Cardiac fibroblast (primary cell): ENCODE measurements around the gene RSAD1.

Source experiments
- DNase-seq, 2 donors: peaks; one replicate each; pipeline versions ENCODE4 v3.0.0 to v3.0.0-alpha.2; 2010; ENCODE audit warnings: low read depth in 2 of 2
- H3K4me3 ChIP-seq, 2 donors: replicated peaks in 1 of 2; 1 replicate in 1 of 2; 2 replicates in 1 of 2; pipeline ENCODE4 v1.5.1; 2011; ENCODE audit warnings: low read depth in 2 of 2, low read length in 2 of 2, mild to moderate bottlenecking in 2 of 2, moderate library complexity in 1 of 2
- TF ChIP-seq, protein P1 (sequence below): IDR thresholded peaks from one replicate; pipeline ENCODE4 v1.5.1; 2011; ENCODE audit warnings: low read depth, mild to moderate bottlenecking, low read length, inconsistent platforms

Gene RSAD1

DNA sequence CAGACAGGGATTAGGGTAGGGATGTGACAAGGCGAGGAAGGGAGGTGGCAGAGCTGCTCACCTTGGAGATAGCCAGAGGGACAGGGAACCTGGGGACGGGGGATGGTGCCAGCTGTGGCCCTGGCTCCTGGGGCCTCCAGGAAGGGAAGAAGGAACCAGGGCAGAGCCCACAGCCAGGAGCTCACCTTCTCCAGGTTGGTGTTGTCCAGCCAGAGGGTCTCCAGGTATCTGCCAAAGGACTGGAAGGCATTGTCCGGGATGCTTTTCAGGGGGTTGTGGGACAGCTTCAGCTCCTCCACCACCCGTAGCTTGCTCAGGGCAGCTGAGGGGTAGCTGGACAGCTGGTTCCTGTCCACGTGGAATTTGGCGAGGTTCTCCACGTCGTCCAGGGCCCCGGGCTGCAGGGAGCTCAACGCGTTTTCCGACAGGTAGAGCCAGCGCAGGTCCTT is 10.8 kb upstream of the RSAD1 start:
- no peak overlapping the region for H3K4me3 ChIP-seq
- no peak for DNase-seq
- TF ChIP-seq, protein P1, sequence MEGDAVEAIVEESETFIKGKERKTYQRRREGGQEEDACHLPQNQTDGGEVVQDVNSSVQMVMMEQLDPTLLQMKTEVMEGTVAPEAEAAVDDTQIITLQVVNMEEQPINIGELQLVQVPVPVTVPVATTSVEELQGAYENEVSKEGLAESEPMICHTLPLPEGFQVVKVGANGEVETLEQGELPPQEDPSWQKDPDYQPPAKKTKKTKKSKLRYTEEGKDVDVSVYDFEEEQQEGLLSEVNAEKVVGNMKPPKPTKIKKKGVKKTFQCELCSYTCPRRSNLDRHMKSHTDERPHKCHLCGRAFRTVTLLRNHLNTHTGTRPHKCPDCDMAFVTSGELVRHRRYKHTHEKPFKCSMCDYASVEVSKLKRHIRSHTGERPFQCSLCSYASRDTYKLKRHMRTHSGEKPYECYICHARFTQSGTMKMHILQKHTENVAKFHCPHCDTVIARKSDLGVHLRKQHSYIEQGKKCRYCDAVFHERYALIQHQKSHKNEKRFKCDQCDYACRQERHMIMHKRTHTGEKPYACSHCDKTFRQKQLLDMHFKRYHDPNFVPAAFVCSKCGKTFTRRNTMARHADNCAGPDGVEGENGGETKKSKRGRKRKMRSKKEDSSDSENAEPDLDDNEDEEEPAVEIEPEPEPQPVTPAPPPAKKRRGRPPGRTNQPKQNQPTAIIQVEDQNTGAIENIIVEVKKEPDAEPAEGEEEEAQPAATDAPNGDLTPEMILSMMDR = no peak

DNA sequence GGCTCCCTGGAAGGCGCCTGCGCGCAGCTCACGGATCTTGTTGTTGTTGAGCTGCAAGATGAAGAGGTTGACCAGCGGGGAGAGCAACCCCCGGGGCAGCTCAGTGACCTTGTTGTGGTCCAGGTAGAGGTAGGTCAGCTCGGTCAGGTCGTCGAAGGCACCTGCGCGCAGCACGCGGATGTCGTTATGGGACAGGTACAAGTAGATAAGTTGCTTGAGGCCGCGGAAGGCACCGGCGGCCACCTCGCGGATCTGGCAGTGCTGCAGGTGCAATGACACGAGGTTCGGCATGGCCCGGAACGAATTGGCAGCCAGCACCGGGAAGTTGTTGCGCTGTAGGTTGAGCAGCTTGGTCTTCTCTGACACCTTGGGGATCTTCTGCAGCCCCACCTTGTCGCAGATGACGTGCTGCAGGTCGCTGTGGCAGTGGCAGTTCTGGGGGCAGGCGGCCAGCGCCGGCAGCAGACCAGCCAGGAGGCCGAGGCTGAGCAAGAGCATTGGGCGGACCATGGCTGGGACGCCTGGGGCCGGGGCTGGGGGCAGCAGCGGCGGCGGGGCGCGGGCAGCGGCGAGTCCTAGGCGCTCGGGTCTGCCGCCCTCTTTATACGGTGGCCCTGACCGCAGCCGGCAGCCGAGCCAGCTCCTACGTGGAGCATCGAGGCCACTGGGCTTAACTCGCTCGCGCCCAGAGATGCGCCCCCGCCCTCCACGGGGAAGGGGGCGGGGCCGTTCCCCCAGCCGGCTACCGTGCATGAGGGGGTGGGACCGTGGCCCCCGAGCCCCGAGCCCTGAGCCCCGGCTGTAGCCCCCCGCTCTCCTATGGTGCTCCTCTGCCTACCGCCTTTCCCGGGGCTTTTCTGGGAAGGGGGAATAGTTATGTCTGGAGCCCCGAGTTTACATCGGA is 10.1 kb upstream of the RSAD1 start, which contains the start of gene CHAD:
CHAD (minus strand) TSS at position 577 of the 904 bp plus-strand sequence; CDS start at position 510, 67 bp downstream.
- no peak for DNase-seq
- peak within 1 kb of the TSS in 1 of 2 donors; percentile 33 for H3K4me3 ChIP-seq
- TF ChIP-seq, protein P1 = no peak

DNA sequence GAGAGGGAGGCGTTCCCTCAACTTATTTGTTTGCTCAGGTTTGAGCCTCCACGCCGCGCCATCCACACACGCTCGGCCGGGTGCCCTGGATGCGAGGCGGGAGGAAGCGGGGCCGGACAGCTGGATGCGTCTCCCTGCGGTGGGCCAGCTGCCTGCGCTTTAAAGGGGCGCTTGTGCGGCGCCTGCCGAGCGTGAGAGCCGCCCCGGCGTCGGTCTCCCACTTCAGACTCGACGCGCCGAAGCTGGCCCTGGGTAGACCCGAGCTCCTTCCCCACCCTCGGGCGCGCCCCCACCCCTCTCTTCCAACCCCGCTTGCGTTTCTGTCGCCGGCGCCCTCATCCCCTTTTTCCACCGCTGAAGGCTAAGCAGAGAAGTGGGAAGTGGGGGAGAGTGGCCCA is 9.5 kb upstream of the RSAD1 start:
- H3K4me3 ChIP-seq = peak overlapping the region in 1 of 2 donors; percentile 33
- no peak for DNase-seq
- TF ChIP-seq, protein P1 = no peak

DNA sequence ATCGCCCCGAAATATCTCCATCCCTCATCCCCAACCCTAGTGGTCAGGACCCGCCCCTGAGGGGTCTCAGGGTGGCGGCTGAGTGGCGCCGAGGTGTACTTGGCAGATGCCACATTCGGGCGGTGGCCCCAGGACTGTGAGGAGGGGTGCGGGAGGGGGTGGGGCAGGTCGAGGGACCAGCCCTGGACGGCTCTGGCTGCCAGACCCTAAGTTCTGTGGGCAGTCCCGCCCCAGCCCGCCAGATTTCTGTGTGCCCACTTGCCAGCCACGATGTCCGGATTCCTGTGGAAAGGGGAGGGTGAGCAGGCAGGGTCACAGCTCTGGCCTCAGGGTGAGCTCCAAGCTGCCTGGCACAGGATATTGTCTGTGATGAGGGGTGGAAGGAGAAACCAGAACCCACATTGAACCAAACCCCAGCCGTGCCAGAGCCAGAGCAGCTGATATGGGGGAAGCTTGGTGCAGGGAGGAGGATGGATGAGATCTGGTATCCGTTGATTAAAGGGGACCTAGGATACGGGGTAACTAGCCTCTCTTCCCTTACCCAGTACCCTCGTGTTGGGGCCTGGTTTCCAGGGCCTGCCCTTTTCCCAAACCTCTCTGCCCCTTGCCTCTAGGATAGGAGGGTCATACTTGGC is 8.9 kb upstream of the RSAD1 start:
- no peak for DNase-seq
- TF ChIP-seq, protein P1 = no peak
- H3K4me3 ChIP-seq = no peak overlapping the region

DNA sequence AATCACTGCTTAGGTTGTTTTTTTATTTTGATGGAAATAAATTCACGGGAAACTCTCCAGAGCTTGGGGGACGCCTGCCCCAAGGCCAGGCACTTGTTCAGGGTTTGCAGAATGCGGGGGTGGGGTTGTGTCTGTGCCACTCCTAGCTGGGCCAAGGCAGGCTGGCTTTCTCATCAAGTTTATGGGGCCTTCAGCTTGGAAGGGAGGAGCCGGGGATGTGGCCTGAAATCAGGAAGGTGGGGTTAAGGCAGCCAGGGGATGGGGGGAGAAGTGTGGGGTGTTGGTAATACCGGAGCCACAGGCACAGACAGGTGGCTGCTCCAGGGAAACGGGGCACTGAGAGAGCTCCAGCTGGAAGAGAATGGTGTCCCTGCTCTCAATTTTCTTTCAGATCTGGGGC is 8.2 kb upstream of the RSAD1 start:
- no peak for DNase-seq
- TF ChIP-seq, protein P1 = no peak
- H3K4me3 ChIP-seq = no peak overlapping the region

DNA sequence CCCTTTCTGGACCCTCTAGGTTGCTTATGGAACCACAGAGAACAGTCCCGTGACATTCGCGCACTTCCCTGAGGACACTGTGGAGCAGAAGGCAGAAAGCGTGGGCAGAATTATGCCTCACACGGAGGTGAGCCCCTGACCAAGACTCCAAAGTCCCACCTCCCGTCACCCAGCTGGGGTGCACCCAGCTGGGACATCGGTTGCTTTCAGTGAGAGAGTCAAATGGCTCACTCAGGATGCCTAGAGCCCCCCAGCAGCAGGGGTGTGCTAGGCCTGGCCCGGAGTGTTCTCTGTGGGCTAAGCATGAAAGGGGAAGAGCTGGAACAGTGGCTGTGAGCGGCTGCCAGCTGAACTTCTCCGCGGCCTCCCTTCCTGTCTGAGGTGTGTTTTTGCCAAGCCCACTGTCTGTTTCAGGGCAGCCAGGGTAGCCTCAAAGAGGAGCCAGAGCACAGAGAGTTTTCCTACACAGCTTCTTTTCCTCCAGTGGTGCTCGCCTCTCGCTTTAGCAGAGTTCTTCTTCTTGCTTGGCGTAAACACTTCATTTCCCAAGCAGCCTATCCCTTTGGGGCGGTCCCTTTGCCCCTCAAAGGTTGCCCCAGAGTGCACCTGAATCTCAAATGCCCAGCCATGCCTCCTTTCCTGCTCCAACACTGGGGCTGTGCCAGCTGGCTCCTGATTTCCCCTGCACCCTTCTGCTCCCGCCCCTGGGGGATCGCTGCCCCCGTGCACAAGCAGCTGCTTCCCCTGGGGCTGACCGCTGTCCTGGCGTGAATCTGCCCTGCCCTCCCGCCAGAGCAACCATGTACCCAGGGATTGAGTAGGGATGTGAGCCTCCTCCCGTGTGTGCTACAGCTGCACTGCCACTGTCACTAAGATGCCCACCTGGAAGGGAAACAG is 7.4 kb upstream of the RSAD1 start:
- no peak for DNase-seq
- TF ChIP-seq, protein P1 = no peak
- no peak overlapping the region for H3K4me3 ChIP-seq
